Hematopoietic multipotent progenitor cell treated with erythropoietin and hydrocortisone succinate and interleukin-3 and kit ligand, for 6 days (in vitro differentiated cells): ENCODE results near the gene IGFL2.
"Not testable (repeated sequence)": the region's sequence is repeated elsewhere in the genome, so short reads cannot be mapped to it uniquely, and the experiment has no call there.

ENCODE experiments used
- DNase-seq: peaks from one replicate; pipeline ENCODE4 v3.0.0-alpha.2; 2015

IGFL2 gene

GRCh38 chr19:46147791-46148288 is at the start of gene IGFL2:
Gene IGFL2, plus strand, starts transcription at chr19:46148238. Its CDS starts 41 bp downstream, at chr19:46148279.
- DNase-seq: peak; percentile 24

GRCh38 chr19:46100344-46100743 is 47.7 kb upstream of the IGFL2 start:
- DNase-seq: no peak

GRCh38 chr19:46101293-46101692 is 46.7 kb upstream of the IGFL2 start:
- no peak for DNase-seq

GRCh38 chr19:46102333-46102732 is 45.7 kb upstream of the IGFL2 start:
- not testable (repeated sequence) for DNase-seq

GRCh38 chr19:46107371-46107770 is 40.7 kb upstream of the IGFL2 start:
- DNase-seq: no peak

GRCh38 chr19:46109876-46110275 is 38.2 kb upstream of the IGFL2 start:
- no peak for DNase-seq

GRCh38 chr19:46111376-46111775 is 36.7 kb upstream of the IGFL2 start:
- DNase-seq: no peak

GRCh38 chr19:46112527-46112926 is 35.5 kb upstream of the IGFL2 start:
- DNase-seq: no peak

GRCh38 chr19:46113726-46114125 is 34.3 kb upstream of the IGFL2 start:
- no peak for DNase-seq

GRCh38 chr19:46115396-46116106 is 32.5 kb upstream of the IGFL2 start:
- DNase-seq: no peak

GRCh38 chr19:46116121-46116520 is 31.9 kb upstream of the IGFL2 start:
- no peak for DNase-seq

- no peak for DNase-seq
Measured at GRCh38 chr19:46118136-46118535, 29.9 kb upstream of the IGFL2 start.

- no peak for DNase-seq
Measured at GRCh38 chr19:46124638-46125115, 23.4 kb upstream of the IGFL2 start, which contains the start of gene IGFL3. Gene IGFL3, minus strand, starts transcription at chr19:46124688. Its CDS starts 39 bp downstream, at chr19:46124649.

- no peak for DNase-seq
Measured at GRCh38 chr19:46125447-46125846, 22.6 kb upstream of the IGFL2 start.

- no peak for DNase-seq
Measured at GRCh38 chr19:46126086-46126580, 21.9 kb upstream of the IGFL2 start.

- DNase-seq: no peak
Measured at GRCh38 chr19:46131485-46132143, 16.4 kb upstream of the IGFL2 start.

- no peak for DNase-seq
Measured at GRCh38 chr19:46132508-46133100, 15.4 kb upstream of the IGFL2 start.

GRCh38 chr19:46133101-46133627 is 14.9 kb upstream of the IGFL2 start:
- DNase-seq: no peak

- no peak for DNase-seq
Measured at GRCh38 chr19:46133777-46134241, 14.2 kb upstream of the IGFL2 start.

- no peak for DNase-seq
Measured at GRCh38 chr19:46134527-46134926, 13.5 kb upstream of the IGFL2 start.

- DNase-seq: no peak
Measured at GRCh38 chr19:46137915-46138473, 10.0 kb upstream of the IGFL2 start.

GRCh38 chr19:46141421-46141820 is 6.6 kb upstream of the IGFL2 start:
- no peak for DNase-seq

GRCh38 chr19:46142294-46142693 is 5.7 kb upstream of the IGFL2 start:
- no peak for DNase-seq
